T-helper 2 cell (primary cell): ENCODE data around the gene PPM1H.
"Not testable (repeated sequence)": the region's sequence is repeated elsewhere in the genome, so short reads cannot be mapped to it uniquely, and the experiment has no call there.

Experiments
- DNase-seq, 5 experiments: peaks; one replicate each; pipeline versions ENCODE4 v3.0.0 to v3.0.0-alpha.2; 2012 to 2022

The PPM1H gene

DNA sequence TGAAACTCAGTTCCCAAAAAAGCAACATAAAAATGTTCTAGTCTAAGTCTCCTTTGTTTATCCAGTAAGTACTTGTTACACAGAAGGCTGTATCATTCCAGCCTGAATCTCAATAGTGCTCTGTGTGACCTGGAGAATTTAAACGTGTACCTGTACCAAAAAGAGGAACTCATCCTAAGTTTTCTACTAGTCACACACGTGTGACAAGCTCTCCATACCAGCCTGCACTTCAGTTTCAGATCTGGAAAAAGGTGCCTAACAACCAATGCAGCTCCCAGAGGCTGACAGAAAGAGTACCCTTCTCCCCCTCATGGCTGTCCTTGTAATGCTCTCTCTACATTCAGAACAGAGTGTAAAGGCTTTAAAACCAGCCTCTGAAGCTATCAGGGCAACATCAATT lies 27.4 kb downstream of the PPM1H start:
- DNase-seq: no peak

DNA sequence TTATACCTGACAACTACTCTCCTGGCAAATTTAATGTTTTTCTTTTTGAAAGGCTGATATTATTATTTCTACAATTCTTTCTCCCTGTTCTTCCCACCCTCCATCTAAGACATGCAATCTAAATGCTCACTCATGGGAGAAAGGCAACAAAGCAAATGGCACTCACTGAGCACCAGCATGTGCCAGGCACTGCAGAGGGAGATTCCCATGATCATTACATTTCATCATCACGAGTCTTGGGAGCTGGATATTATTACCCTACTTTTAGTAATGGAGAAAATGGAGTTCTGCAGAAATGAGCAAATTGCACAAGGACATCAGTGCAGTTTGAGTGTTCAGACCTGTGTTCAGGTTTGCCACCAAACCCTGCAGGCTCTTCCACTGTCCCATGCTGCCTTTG lies 27.9 kb downstream of the PPM1H start:
- DNase-seq: no peak

DNA sequence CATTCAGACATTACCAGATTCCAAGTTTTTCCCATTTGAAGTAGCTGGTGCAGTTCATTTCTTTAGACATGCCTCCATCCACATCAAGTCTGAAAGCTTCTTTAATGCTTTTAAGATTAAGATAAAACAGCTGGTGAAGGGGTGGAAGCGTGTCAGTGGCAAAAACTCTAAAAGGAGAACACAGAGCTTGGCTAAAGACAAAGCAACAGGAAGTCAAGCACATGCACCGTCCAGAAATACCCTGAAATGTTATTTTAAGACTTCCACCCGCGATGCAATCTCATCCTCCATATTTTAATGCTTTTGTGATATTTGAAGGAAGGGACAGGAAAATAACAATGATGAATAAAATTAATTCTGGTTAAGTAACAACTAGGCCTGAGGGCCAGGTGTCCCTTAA lies 31.8 kb downstream of the PPM1H start:
- DNase-seq: no peak

DNA sequence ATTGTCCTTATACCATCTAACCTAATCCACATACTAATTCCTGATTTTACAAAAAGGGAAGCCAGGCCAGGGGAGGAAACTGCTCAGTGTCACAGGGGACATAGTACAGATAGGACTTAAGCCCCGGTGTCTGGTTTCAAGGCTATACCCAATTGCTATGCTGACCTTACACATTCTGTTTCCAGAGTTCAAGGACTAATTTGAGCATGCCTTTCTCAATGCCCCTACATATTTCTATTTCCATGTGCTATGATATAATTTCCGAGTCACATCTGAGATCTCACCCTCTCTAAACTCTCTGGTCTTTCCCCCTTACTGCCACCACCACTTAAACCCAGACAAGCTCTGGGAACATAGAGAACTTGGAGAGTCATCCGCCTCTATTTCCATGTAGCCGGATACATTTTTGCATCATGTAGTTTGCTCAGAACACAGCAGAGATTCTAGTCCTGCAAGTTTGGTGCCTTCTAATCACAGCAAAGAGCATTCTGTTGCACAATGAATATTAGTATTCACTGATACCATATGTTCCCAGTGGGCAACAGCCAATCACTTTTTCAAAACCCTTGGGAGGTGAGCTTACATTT lies 34.2 kb downstream of the PPM1H start:
- DNase-seq: no peak

DNA sequence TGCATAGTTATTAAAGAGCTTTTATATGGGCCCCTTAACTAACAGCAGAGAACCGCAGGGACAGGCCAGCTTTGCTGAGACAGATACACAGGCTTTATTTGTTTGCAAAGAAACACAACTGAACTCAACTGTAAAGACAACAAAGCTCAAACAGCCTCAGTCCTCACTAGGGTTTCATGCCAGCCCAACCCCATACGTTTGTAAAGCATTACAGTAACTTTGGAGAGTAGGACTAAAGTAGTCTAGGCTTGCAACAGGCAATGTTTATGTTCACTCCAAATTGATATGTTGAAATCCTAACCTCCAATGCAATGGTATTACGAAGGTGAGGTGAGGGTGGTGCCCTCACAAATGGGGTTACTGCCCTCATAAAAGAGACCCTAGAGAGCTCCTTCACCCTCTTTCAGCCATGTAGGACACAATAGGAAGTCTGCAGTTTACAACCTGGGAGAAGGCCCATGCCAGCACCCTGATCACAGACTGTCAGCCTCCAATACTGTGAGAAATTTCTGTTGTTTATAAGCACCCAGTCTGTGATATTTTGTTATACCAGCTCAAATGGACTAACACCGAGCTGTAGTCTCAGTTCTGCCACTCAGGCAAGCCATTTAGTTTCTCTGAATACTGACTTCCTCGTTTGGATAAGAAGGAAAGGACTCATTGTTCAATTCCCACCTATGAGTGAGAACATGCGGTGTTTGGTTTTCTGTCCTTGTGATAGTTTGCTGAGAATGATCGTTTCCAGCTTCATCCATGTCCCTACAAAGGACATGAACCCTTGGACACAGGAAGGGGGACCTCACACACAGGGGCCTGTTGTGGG lies 35.2 kb downstream of the PPM1H start:
- DNase-seq: no peak

DNA sequence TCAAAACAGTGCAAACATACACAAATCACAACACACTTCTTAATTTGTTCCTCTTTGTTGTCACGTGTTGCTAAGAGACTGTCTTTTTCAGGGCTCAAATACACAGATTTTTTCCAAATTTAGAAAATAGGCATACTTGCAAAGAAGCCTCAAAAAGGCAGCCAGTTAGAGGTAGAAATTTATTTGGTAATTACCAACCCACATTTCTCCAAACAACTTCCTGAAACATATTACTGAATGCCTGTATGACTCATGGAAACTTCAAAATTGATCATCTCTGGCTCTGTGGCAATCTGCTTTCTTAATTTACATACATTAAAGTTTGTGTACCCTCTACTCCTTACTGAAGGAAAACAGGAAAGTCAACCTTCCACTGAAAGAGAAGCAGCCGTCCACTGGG lies 36.4 kb downstream of the PPM1H start:
- DNase-seq: peak in 1 of 5 experiments; percentile 42

DNA sequence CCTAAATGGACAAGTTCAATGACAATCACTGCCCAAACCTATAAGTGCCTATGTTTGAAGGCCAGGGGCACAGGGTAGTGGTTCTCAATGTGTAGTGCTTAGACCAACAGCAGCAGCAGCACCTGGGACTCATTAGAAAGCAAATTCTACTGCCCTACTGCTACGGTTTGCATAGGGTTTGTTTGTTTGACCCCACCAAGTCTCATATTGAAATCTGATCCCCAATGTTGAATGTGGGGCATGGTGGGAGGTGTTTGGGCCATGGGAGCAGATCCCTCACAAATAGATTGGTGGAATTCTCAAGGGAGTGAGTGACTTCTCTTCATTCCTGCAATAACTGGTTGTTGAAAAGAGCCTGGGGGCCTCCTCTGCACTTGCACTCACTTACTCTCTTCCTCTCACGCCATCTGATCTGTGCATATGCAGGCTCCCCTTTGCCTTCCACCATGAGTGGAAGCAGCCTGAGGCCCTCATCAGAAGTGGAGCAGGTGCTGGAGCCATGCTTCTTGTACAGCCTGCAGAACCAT lies 39.5 kb downstream of the PPM1H start:
- no peak for DNase-seq

DNA sequence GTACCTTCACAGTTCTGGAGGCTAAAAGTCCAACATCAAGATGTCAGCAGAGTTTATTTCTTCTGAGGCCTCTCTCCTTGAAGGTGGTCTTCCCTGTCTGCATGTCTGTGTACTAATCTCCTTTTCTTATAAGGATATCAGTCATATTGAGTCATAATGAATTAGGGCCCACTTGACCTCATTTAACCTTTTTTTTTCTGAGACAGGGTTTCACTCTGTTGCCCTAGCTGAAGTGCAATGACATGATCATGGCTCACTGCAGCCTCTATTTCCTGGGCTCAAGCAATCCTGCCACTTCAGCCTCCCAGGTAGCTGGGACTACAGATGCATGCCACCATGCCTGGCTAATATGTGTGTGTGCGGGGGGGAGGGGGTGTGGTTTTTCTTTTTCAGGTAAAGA lies 41.7 kb downstream of the PPM1H start:
- peak in 1 of 5 experiments; percentile 51 for DNase-seq

DNA sequence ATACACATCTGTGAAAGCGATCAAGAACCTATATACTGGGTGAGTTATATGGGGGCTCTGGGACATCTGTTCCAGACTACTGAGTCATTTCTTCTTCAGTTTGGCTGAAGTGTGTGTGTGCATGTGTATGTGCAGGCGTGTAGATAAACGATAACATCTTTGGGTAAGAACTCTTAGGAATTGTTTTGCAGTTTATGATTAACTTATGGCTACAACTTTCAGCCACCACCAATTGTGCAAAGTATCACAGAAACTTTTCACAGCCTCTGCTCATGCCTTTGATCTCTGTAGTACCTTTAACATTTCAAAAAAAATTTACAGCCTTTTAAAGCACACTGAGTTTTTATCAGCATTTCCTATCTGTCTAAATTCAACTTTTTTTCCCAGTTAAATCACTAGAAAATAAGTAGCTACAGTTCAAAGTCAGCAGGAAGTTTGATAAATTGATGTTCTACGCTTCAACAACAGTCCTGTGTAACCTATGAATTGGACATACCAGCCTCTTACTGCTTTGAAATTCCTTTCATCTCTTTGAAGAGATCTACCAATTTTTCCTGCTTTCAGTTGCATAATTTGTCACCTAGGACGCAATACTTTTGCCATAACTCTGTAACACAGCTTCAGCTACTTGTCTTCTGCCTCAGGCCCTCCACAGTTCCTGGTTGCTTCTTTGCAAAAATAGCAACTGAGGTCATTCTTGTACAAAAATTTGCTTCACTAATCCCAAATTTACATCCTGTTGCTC lies 43.0 kb downstream of the PPM1H start:
- peak in 1 of 5 experiments; percentile 84 for DNase-seq

DNA sequence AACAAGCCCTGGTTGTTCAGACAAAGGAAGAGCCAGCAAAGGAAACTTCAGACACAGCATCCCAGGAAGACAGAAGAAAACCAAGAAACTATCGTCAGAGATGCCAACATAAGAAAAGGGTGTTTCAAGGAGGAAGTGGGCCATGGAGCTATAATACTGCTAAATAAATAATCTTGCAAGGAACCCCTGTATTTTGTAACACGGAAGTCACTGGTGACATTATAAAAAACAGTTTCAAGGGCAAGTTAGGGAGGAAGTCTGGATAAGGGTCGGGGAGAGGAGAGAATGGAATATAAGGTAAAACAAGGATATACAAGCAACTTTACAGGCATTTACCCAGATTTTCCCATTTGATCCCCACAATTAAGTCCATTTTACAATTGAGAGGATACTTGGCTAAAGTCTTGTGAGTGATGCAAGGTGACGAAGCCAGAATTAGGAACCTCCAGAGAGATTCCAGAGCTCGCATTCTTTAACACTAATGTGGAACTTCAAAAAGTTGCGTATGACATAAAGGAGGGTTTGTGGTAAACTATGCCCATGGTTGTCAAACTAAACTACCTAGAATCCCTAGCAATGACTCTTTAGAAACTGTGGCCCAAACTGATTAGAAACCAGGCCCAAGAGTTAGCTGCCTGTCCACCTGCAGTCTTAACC lies 46.4 kb downstream of the PPM1H start:
- DNase-seq: no peak

DNA sequence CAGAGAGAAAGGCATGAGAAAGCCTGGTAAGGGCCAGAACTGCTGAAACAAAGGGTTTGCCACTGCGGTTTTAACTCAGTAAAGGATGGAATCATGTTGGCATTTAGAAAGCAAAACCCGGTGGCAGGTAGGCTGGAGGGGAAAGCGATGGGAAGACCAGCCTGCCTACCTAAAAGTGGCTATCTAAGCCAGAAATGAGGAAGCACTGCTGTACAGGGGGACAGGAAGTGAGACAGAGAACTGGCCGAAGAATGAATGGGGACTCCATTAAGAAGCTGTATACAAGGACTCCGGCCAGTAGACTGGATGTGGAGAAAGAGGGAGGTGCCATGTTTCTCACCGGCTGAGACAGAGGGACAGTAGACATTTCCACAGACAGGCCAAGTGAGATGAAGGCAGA lies 48.2 kb downstream of the PPM1H start:
- no peak for DNase-seq

DNA sequence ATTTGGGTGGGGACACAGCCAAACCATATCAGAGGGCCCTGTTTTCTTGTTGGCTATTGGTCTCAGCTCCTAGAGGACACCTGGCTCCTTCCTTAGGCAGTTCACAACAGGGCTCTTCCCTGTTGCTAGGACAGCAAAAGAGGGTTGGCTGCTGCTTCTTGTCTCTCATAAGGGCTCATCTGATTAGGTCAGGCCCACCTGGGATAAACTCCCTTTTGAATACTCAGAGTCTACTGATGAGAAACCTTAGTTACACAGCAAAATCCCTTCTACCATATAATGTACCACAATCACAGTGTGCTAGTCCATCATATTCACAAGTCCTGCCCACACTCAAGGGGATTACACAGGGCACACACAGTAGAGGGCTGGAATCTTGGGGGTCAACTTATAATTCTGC lies 49.7 kb downstream of the PPM1H start:
- DNase-seq: no peak

DNA sequence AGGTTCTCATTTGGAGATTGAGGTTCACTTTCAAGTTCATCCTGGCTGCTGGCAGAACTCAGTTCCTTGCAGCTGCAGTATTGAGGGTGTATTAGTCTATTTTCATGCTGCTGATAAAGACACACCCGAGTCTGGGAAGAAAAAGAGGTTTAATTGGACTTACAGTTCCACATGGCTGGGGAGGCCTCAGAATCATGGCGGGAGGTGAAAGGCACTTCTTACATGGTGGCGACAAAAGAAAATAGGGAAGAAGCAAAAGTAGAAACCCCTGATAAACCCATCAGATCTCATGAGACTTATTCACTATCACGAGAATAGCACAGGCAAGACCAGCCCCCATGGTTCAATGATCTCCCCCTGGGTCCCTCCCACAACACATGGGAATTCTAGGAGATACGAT lies 50.1 kb downstream of the PPM1H start:
- not testable (repeated sequence) for DNase-seq

DNA sequence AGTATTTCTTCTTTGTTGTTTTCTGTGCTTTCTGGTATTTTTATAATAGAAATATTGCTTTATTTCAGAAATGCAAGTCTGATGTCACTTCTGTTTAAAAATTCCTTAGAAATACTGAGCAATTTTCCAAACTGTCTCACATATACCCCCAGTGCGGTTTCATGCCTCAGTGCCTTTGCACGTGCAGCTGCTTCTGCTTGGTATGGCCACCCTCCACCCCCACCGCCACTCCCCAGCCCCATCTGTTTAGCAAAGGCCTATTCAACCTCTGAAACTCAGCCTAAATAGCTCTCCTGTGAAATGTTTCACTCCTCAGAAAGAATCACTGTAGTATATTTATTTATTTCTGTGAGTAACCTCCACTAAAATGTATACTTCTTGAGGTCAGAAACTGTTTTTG lies 52.3 kb downstream of the PPM1H start:
- DNase-seq: no peak

DNA sequence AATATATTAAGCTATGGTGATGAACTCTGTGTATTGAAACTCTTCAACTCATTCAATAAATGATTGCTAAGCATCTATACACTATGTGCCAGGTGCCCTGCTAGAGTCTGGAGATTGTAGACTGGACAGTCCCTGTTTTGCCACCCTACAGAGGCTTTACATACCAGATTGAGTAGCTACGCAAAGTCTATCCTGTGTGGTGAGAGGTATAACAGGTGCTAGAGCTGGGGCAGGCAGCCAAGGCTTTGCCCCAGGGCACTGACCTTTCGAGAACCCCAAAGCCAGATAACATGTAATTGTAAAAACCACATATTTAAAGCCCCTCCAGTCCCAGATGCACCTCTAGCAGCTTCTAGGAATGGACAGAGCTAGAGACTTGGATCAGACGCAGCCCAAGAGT lies 52.8 kb downstream of the PPM1H start:
- DNase-seq: no peak

DNA sequence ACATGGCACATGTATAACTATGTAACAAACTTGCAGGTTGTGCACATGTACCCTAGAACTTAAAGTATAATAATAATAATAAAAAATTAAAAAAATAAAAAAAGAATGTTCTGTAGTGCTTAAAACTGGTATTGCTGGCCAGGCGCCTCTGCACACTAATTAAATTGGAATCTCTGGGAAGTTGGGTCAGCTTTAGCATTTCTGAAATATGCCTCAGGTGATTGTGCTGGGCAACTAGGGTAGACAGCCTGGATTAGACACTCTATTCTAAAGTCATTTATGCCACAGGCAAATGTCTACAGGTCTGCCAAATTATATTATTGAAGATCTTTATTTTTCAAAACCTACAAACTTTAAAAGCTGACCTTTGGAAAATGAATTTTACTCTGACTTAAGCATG lies 55.3 kb downstream of the PPM1H start:
- DNase-seq: no peak

DNA sequence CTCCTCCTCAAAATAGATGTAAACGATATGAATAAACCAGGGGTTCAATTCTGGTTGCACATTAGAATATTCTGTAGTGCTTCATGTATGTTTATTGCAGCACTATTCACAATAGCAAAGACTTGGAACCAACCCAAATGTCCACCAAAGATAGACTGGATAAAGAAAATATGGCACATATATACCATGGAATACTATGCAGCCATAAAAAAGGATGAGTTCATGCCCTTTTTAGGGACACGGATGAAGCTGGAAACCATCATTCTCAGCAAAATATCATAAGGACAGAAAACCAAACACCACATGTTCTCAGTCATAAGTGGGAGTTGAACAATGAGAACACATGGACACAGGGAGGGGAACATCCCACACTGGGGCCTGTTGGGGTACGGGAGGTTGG lies 55.7 kb downstream of the PPM1H start:
- DNase-seq: not testable (repeated sequence)

DNA sequence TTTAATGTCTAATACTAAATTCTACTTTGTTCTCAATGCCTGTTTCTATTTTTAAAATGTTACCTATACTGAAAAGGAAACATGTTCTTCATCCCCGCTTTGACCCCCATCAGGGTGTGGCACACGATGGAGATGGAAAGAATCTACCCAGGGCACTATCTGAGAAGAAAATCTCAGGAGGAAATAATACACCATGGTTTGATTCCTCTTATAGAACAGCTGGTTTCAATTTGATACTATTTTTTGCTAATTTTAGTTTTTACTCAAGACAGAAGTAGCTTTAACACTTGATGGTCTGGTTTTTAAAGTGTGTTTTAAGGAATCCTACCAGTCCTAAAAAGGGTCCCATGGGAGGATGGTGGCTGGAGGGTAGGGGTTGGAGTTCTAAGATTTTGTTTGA lies 56.7 kb downstream of the PPM1H start:
- DNase-seq: no peak

DNA sequence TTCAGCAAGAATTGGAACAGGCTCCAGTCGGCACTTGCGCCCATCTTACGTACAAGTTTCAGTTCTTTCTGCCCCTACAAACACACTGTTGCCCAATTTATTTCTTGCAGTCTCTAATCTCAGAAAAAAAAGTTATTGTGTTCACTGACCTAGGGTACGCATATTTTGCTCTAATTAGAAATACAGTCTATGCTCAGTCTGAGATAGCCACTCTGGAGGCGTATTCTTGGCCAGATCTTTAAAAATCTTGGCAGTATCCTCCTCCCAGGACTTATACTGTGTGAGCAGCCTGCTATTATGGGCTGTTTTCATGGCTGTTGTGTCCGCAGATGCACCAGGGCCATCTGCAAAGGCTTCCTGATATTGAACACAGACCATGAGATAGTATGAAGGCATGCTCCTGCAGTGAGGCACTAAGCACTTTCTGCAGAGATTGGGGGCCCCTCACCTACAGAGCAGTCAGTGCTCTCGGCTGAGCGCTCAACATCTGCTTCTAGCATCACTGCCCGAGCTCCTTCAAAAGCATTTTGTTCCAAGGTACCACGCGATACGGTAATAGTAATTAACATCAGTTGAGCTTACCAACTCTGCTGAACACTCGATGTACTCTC lies 57.9 kb downstream of the PPM1H start:
- no peak for DNase-seq

DNA sequence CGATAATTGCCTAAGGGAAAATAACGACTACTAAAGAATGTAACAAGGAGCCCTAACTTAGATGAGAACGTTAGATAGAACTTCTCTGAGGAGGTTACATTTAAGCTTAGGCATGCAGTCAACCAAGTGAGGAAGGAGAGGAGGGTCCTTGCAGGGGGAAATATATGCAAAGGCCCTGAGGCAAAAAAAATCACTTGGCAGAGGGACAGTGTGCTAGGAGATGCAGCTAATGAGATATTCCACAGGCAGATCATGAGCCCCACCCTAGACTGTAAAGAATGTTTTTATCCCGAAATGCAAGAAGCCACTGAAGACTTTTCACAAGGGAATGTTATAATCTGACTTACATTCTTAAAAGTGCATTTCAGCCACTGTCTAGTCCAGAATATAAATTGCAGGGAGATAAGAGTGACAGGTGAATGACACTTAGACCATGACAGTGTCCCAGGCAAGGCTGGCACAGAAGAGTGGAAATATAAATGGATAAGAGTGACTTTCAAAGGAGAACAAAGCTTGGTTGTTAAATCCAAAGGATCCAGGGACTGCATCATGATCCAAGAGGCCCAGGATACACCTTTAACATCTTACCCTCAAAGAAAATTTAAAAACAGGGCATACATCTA lies 61.0 kb downstream of the PPM1H start:
- DNase-seq: no peak

DNA sequence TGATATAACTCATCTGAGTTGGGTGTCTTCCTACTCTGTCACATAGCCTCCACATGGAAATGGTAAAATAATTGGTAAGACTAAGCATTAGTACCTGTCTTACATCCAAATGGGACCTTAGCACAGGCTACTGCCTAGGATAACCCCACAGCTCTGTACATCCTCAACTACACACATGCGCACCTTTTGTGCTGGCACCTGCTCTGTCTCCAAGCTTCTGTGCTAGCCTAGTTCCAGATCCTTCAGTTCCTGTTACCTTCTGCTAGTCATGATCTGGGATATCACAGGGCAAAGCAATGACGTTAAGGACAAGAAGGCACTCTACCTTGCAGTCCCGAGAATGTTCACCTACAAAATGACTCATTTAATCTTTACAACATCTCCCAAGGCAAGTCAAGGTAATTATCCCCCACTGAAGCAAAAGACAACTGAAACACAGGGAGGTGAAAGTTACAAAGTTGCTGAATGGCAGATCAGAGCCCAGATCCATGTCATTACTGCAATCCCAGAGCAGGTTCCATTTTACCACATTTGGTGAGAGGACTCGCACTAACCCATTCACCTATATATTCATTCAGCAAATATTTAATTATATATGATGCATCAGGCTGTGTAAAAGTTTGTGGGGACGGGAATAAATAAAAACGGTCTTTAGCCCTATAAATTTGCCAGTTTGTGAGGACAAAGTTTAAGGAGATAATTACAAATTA lies 61.7 kb downstream of the PPM1H start:
- no peak for DNase-seq

DNA sequence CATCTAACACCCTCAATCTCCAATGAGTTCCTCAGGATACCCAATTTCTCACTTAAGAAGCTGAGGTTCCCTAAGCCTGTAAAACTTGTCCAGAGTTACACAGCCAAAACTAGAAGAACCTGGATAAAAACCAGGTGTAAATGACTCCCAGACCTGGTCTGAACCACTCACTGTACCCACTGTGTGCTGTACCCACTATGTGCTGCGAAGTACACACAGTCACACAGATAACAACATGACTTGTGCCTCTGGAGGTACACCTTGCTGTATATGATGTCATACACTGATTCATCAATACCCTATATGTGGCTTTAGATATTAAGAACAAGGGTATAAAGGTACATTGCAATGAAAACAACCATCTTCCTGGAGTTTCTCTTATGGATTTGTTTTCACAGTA lies 66.1 kb downstream of the PPM1H start:
- DNase-seq: no peak
